ENCODE measurements around the gene LRP2BP.

- TF ChIP-seq CTCF (IDR thresholded peaks at IDR 0.05; ENCODE audit: insufficient read depth, low read depth, low read length) (no peak), EZH2 (IDR thresholded peaks at IDR 0.05; ENCODE audit: insufficient read depth, low read length) (no peak)
Measured at GRCh38 chr4:185424905-185425646, 29.4 kb upstream of the LRP2BP start.
